ENCODE results near the gene PLEKHA3.
"Not testable (repeated sequence)": the region's sequence is repeated elsewhere in the genome, so short reads cannot be mapped to it uniquely, and the experiment has no call there.

Gene PLEKHA3

DNA sequence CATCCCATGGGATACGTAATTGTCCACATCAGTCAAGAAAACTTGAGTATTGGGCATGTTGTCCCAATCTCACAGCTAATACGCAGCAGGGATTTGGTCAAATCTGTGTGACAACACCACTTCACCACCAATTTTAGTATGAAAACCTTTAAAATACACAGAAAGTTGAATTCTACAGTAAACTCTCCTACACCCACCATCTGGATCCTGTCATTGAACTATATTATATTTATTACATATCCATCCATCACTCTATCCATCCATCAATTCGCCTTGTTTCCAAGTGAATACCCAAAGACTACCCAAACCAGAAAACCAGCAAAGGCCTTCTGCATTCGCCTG is 1.0 kb upstream of the PLEKHA3 start:
- no peak for DNase-seq (ENCODE audit: low spot score)

DNA sequence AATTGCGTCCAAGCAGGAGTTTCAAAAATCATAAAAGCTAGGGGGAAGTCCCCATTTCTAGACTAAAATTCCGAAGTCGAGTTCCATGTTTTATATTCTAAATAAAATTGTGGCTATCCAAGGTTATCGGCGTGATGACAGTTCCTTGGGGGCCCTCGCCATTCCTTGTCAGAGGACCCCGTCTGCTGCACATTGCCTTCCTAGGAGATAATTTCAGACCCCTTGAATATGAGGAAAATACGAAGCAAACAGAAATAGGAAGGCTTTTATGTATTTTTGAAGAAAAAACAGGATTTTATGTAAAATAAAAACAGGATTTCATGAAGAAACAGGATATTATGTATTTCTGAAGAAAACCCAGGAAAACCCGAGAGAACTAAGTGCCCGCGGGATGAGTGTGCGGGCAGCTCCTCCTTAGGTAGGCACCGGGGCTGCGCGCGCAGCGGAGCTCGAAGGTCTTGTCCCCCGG is 465 bp upstream of the PLEKHA3 start:
- no peak for DNase-seq (ENCODE audit: low spot score)

DNA sequence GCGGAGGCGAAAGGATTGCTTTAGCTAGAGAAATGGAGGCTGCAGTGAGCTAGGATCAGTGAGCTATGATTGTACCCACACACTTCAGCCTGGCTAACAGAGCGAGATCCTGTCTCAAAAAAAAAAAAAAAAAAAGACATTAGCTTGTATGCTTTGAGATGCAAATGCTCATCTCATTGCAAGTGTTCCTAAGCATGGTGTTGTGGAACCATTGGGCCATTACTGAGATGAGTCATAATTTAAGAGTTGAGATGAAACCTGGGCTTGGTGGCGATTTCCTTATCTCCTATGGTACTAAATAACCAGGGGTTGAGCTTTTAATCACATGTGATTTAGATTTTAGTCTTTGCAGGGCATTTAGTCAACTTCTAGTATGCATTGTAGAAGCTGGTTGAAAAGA is 2.2 kb downstream of the PLEKHA3 start:
- DNase-seq (ENCODE audit: low spot score): no peak

DNA sequence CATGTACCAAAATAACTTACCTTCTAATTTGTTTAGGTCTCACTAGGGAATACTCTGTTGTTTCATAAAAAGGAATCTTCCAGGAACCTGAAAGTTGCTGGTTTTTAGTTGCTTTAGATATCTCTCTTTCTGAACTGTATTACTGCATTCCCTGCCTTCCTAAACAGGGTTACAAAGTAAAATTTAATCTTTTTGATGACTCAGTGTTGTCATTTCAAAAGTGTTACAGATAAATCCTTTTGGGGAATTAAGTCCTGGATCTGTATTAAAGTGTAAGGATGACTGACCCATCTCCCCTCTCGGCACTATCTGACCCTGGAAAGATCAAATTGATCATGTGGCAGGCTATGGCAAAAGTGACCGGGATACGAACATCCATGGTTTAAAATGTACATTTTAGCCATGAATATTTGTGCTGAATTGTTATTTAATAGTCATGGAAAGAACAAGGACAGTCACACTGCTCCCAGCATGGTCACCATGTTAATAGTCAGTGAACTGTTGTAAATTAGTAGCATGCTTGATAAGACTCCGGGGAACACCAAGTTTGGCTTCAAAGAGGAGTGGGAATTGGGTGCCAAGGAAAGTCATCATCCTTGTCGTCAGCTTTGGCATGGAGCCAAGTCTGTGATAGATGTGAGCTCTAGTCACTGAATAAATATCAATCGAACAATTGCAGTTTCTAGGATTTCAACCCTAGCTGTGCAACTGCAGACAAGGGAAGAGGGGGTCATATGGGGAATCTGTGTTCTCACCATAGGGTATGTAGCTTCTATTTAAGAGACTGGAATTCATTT is 4.2 kb downstream of the PLEKHA3 start:
- no peak for DNase-seq (ENCODE audit: low spot score)

DNA sequence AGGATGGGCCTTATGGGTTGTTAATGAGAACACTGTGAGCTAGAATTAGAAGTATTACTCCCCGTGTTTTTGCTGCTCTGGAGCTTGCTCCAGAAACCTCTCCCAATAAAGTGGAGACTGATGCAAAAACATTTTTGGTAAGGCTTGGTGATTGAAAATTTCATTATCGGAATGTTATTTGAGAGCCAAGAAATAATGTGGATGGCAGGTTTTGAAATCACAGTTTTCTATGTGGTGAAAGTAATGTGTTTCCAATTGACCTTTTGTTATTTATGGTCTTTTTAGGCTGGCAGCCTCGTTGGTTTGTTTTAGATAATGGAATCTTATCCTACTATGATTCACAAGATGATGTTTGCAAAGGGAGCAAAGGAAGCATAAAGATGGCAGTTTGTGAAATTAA is 5.1 kb downstream of the PLEKHA3 start:
- DNase-seq (ENCODE audit: low spot score): peak; percentile 16

DNA sequence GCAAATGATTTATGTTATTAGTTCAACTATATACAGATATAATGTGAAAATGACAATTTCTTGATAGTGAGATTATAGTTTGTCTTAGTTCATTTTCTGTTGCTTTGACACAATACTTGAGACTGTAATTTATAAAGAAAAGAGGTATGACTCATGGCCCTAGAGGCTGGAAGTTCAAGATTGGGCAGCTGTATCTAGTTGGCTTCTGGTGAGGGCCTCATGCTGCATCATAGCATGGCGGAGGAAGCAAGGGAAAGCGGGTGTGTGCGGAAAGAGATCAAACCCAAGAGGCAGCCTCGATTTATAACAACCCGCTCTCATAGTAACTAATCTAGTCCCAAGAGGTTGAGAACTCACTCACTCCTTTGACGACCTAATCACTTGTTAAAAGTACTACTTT is 11.4 kb downstream of the PLEKHA3 start:
- DNase-seq (ENCODE audit: low spot score): no peak

DNA sequence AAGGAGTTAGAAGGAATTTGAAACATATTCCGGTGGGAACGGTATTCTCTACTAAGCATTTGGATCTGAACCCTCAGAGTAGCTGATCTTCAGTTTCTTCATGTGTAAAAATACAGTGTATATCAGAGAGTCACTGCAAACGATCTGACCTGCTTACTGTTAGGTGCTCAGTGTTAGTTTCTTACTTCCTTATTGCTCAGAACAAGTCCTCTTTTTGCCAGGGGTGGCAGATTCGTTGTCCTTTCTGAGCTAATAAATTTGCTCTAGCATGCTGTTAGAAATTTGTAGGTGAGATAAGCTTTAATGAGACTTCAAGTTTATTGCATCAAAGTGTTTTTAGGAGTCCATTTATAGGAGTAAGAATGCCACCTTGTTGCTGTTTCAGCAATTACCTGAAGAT is 15.8 kb downstream of the PLEKHA3 start:
- no peak for DNase-seq (ENCODE audit: low spot score)

DNA sequence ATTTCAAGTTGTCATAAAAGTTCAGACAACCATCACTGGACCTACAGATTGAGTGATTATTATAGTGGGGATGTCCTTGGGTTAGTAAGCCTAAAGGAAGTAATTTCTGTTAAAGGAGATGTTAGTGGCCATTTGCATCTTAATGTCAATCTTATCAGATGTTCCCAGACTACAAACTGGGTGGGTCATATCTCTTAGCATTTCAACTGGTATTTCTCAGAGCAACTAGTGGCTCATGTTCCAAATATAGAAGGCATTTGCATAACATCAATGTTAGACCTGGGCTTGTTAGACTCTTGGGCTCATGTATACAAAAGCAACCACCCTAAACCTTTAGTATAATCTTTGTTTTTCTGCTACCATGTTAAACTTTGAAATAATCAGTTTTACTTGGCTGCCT is 17.9 kb downstream of the PLEKHA3 start:
- DNase-seq (ENCODE audit: low spot score): no peak

DNA sequence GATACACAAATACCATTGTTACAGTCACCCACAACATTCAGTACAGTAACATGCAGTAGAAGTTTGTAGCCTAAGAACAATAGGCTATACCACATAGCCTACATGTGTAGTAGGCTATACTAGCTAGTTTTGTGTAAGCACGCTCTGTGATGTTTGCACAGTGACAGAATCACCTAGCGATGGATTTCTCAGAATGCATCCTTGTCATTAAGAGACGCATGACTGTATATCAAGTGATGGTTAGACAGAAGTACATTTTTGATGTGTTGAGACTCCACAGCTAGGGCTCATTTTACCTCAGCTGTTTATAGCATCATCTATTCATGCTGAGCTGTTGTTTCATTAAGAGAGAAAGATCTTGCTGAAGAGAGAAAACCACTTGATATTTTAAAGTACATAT is 19.4 kb downstream of the PLEKHA3 start:
- DNase-seq (ENCODE audit: low spot score): no peak

DNA sequence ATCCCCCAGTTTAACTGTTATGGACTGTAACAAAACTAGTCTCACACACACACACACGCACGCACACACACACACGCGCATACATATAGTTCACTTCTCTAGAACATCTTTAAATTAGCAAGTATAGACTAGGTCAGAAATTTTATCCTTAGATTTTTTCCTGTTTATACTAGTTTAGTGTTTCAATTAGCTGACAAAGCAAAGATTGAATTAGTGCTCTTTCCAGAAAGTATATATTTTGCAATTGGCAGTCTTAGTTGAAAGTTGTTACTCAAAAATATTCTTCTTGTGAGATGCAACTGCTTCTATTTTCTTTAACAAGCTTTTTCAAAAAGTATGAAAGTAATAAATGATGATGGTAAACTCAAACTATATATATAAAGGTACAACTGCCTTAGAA is 22.5 kb downstream of the PLEKHA3 start:
- DNase-seq (ENCODE audit: low spot score): no peak

DNA sequence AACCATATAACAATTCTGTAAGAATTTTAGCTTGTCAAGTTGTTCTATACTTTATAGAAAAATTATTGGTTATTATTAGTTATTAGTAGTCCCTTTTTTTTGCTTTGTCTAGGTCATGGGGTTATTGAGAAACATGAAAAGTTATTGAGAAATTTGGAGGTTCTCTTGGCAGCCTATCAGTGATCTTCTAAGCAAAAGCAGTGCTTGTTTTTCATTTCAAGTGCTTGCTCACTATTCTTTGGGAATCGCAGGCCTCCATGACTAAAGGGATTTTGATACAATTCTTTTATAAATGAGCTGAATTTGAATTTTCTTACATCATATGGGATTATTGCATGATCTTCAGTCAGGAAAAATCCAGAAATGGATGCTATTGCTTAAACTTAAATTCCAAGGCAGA is 25.8 kb downstream of the PLEKHA3 start:
- no peak for DNase-seq (ENCODE audit: low spot score)

DNA sequence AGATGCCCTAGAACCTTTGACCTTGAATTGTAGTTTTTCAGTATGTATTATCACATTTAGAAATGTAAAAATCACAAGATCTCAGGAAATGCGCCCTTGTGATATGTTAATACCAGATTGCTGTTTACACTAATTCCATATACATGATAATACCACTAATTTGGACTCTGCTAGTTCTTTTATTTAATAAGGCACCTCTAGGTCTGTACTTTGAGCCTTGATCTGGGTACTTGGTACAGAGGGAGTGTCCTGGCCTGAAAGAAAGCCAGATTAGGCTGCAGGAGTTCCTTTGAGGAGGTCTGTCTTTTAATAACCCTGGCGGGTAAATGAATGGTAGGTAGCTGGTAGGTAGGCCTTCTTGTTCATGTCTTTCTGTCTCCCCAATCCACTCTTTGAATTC is 26.3 kb downstream of the PLEKHA3 start:
- DNase-seq (ENCODE audit: low spot score): no peak

DNA sequence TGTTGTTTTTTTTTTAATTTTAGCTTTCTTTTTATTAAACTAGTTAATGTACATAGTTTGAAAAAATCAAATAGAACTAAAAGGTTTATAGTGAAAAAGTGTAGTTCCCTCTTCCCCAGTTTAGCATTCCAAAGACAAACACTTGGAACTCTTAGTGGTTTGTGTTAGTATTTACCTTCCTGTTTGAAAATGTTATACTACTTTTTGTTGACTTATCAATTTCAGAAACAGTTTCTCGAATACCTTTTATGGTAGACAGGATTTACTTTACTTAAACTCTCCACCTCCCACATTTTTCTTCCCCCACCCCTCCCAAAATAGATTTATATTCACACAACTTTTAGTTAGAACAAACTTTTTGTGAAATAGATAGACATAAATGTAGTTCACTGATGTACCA is 26.7 kb downstream of the PLEKHA3 start:
- DNase-seq (ENCODE audit: low spot score): no peak

DNA sequence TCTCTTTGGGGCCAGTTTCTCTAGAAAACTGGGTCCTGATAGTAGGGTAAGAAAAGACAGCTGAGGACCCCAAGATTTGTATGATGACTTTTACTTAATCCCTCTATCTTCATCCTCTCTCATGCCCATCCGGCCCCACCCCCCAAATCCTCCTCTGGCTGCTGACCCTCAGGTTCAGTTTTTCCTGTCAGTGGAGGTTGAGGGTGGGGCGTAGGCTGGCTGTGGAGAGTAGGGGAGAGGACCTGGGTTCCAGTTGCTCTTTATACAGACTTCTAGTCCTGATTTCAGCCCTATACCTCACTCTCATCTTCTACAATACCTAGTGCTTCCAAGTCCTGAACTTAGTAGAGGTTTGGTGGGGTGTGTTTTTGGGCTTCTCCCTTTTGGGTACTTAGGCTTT is 28.4 kb downstream of the PLEKHA3 start:
- DNase-seq (ENCODE audit: low spot score): no peak

DNA sequence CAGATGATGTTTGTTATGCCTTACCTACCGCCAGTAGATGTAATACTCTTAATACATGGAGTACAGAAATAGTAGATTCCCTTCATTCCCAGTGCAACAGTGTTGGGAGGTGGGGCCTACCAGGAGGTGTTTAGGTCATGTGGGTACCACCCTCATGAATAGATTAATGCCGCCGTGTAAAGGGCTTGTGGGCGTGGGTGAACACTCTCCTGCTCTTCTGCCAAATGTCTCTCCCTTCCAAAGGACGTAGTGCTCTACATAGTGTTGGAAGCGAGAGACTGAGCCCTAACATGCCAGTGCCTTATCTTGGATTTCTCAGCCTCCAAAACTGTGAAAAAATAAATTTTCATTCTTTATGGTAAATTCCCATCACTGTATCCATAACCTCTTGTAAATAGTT is 30.1 kb downstream of the PLEKHA3 start:
- DNase-seq (ENCODE audit: low spot score): no peak

DNA sequence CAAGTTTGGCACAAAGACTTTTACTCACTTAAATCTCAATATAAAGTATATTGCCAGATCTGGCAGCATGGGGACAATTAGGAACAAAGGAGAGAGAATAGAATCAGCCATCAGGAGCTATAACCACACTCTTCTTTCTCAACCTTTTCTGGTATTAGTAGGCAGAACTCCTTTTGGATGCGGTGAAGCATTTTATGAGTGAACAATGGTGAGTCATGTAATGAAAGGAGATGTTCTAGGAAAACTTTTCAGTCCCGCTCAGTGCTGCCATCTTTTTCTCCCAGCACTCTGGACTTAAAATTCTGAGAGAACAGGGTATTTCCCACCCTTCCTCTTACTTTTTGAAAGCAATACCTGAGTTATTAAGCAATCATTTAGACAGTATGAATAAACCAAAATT is 32.2 kb downstream of the PLEKHA3 start:
- peak; percentile 7 for DNase-seq (ENCODE audit: low spot score)

DNA sequence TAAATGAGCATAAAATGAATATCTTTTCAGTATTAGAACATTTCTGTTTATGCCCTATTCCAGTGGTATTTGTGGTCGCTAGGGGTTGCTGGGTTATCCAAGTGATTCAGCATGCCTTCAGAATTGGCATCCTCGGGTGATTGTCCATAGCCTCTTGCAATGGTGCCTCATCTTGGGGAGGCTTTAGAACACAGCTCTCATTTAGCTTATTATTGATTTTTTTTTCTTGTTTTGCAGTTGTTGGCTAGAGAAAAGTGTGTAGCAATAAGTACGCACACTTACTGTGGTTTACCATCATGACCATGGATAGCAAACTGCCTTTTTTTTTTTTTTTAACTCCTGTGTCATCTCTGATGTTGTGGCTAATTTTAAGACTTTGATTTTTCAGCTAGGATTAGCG is 33.6 kb downstream of the PLEKHA3 start:
- peak; percentile 8 for DNase-seq (ENCODE audit: low spot score)

DNA sequence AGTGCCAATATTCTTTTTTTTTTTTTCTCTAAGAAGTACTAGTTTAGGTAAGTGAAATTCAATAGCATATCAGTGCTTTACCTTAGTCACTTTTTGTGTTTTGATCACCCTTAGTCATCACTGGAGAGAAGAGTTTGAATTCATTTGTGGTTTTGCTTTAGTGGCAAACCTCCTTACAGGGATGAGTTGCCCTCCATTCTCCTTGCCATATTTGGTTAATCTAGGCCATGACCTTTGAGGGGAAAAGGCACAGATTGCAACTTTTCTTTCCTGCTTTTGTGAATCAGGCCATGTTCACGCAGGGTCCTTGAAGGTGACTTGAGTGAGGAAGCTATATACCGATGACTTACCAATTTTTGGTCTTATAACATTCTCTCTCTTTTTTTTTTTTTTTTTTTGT is 34.4 kb downstream of the PLEKHA3 start:
- DNase-seq (ENCODE audit: low spot score): peak; percentile 21

DNA sequence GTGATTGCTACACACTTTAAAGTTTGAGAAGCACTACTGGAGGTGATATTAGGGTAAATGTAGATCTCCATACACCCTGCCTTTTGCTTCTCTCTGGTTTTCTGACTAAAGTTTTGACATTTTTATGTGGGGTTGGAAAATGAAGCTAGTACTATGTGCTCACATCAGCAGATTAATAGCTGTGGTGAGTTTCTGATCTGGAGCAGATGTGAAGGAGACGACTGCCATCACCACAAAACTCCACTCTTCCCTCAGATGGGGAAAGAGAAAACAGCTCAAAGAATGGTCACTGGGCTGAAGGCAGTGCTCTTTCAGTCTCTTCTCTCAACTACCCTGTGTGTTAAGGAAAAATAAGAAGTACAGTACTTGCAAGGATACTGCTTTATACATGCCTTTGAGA is 37.2 kb downstream of the PLEKHA3 start:
- peak; percentile 25 for DNase-seq (ENCODE audit: low spot score)

DNA sequence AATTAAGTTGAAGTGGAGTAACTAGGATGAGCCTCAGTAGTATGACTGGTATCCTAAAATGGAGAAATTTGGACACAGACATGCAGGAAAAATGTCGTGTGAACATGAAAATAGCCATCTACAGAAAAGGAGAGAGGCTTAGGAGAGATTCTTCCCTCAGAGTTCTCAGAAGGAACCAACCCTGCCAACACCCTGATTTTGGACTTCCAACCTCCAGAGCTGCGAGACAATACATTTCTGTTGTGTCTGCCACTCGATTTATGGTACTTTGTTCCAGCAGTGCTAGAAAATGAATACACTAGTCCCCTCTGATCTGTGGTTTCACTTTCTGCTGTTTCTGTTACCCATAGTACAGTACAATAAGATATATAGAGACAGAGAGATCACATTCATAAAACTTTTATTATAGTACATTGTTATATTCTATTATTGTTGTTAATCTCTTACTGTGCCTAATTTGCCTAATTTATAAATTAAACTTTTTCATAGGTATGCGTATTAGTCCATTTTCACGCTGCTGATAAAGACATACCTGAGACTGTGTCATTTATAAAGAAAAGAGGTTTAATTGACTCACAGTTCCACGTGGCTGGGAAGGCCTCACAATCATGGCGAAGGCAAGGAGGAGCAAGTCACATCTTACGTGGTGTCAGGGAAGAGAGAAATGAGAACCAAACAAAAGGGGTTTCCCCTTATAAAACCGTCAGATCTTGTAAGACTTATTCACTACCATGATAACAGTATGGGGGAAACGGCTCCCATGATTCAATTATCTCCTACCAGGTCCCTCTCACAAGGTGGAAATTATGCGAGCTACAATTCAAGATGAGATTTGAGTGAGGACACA is 41.3 kb downstream of the PLEKHA3 start:
- no peak for DNase-seq (ENCODE audit: low spot score)

DNA sequence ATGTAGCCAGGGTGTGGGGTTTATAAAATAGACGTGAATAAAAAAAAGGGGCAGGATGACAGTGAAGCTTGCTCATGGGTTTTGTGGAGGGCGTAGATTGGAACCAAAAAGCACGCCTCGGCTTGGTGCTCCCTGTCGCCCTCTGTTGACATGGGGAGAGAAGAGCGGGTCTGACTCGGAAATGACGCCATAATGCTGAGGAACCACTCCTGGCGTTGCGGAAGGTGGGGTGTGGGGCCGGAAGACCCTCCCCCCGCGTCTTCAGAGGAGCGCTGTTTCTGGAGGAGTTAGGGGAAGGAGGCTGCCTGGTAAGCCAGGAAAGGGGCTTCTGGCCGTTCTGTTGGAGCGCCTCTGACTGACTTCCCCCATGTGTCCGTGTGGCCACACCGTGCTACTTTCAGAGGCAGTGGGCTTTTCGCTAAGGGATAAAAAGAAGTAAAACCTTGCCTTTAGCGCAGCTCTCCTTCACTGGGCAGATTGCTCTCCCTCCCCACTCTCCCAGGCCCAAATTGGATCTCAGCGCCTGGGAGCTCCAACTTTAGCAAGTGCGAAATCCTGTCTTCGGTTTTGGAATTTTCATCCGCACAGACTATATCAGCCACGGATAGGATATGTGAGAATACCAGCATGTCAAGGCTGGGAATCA is 42.8 kb downstream of the PLEKHA3 start:
- DNase-seq (ENCODE audit: low spot score): peak; percentile 93

DNA sequence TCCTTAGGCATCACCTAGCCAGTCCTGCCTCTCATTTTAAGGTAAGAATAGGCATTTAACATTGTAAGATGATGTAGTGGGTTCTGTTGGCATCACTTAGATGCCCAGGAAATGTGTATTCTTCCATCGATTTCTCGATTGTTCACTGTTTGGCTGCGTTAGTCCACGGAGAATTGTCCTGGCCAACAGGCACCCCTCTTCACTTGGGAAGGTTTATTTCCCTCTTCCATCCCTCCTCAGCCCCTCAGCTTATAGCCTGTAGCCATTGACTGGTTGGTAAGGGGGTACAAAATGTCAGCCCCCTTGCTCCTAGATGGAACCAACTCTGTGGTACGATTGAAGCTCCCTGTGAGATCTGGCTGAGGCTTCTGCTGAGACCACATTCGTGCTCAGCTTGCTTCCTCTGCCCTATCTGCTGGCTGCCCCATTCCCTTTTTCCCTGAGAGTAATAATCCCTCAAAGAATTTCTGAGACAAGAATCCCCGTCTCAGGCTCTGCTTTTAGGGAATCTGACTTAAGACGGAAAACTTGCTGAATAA is 43.4 kb downstream of the PLEKHA3 start:
- peak; percentile 16 for DNase-seq (ENCODE audit: low spot score)

DNA sequence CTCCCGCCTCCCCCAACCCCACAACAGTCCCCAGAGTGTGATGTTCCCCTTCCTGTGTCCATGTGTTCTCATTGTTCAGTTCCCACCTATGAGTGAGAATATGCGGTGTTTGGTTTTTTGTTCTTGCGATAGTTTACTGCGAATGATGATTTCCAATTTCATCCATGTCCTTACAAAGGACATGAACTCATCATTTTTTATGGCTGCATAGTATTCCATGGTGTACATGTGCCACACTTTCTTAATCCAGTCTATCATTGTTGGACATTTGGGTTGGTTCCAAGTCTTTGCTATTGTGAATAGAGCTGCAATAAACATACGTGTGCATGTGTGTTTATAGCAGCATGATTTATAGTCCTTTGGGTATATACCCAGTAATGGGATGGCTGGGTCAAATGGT is 44.8 kb downstream of the PLEKHA3 start:
- DNase-seq (ENCODE audit: low spot score): not testable (repeated sequence)

Data from GM03348 (cell line).